AG10803 (cell line): Measurements from ENCODE around the gene ARHGAP26.

Experiments
- DNase-seq: peaks from one replicate; pipeline ENCODE4 v3.0.0; 2010; ENCODE audit warnings: low read depth
- H3K4me3 ChIP-seq: 2 replicates; pipeline ENCODE4 v1.5.1; 2011; ENCODE audit warnings: mild to moderate bottlenecking, low read length, control low read depth
- TF ChIP-seq, protein P1 (sequence below): conservative IDR thresholded peaks from 2 replicates; pipeline ENCODE4 v1.5.1; 2011; ENCODE audit warnings: mild to moderate bottlenecking, low read length, control low read depth, inconsistent platforms

The ARHGAP26 gene

DNA sequence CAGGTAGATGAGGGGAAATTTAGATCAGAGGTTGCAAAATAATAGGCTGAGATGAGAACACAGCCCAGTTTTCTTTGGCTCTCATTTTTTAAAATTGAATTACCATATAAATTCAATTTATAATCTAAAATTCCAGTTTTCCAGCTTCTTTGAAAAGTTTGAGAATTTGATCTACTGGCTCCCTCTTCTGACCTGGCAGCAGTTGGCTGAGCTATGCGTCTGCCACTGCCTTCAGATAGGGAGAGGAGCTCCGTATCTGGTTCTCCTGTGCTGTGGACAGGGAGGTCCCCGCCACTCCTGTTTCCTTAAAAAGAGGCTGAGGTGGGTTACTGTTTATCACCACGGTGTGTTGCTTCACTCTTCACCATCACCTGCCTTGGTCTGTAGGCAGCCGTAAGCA is 103.7 kb downstream of the ARHGAP26 start:
- H3K4me3 ChIP-seq, result no peak overlapping the region
- TF ChIP-seq, protein P1, sequence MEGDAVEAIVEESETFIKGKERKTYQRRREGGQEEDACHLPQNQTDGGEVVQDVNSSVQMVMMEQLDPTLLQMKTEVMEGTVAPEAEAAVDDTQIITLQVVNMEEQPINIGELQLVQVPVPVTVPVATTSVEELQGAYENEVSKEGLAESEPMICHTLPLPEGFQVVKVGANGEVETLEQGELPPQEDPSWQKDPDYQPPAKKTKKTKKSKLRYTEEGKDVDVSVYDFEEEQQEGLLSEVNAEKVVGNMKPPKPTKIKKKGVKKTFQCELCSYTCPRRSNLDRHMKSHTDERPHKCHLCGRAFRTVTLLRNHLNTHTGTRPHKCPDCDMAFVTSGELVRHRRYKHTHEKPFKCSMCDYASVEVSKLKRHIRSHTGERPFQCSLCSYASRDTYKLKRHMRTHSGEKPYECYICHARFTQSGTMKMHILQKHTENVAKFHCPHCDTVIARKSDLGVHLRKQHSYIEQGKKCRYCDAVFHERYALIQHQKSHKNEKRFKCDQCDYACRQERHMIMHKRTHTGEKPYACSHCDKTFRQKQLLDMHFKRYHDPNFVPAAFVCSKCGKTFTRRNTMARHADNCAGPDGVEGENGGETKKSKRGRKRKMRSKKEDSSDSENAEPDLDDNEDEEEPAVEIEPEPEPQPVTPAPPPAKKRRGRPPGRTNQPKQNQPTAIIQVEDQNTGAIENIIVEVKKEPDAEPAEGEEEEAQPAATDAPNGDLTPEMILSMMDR, result peak; percentile 25
- no peak for DNase-seq

- H3K4me3 ChIP-seq, result no peak overlapping the region
- TF ChIP-seq, protein P1, result no peak
- DNase-seq, result no peak
Observed at GRCh38 chr5:142874540-142874939, 104.4 kb downstream of the ARHGAP26 start.

DNA sequence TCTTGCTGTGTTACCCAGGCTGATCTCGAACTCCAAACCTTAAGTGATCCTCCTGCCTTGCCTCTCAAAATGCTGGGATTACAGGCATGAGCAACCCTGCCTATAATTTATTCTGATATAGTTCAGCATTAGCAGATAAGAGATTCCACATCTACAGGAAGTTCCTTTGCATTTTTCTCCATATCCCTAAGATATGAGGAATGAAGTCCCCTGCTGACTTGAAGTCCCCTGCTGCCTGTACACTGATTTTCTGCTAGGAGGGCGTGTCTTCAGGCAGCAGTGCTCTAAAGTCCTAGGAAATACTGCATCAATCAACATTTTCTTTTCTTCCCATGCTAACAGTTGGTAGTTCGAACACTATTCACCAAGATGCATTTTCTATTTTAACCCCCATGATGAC is 105.8 kb downstream of the ARHGAP26 start:
- no peak for DNase-seq
- TF ChIP-seq, protein P1, result no peak
- no peak overlapping the region for H3K4me3 ChIP-seq

GRCh38 chr5:142876817-142877216 is 106.6 kb downstream of the ARHGAP26 start:
- no peak for DNase-seq
- TF ChIP-seq, protein P1, result no peak
- H3K4me3 ChIP-seq, result no peak overlapping the region

- H3K4me3 ChIP-seq, result no peak overlapping the region
- no peak for DNase-seq
- TF ChIP-seq, protein P1, result no peak
Observed at GRCh38 chr5:142878111-142878510, 107.9 kb downstream of the ARHGAP26 start.

- TF ChIP-seq, protein P1, result no peak
- no peak for DNase-seq
- H3K4me3 ChIP-seq, result no peak overlapping the region
Observed at GRCh38 chr5:142878638-142879037, 108.5 kb downstream of the ARHGAP26 start.

DNA sequence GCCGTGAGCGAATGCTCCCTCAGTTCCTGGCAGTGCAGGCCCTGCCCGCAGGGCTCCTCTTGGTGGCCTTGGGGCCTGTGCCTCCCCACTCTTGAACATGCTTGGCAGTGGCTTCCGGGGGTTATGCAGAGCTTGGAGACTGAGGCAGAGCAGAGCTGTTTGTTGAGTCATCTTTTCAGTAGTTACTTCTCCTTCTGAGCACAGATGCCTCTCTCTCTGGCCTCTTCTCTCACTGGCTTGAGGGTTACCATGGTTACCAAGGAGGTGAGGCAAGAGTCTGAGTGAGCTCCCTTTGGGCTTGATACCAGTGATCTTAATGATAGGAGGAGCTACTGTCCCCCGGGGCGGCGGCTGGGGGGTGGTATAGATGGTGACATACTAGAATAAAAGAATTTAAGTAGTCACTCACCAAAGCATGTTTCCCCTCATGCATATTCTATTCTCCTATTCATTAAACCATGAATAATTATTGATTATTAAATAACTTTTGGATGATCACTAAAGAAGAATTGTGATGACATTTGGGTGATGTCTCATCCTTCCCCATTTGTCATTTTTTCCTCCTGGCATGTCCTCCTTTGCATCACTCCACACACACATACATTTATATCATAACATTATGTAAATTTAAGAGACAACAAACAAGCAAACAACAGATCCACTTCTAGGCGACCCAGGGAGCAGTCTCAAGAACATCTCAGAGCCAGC is 111.1 kb downstream of the ARHGAP26 start:
- peak; percentile 87 for DNase-seq
- TF ChIP-seq, protein P1, result no peak
- H3K4me3 ChIP-seq, result no peak overlapping the region
